Superior temporal gyrus (tissue), 1 donor: ENCODE data around the gene SYNGR2.
"Not testable (repeated sequence)": the region's sequence is repeated elsewhere in the genome, so short reads cannot be mapped to it uniquely, and the experiment has no call there.

Experiments used
- DNase-seq: peaks from one replicate; pipeline ENCODE4 v3.0.0-alpha.2; 2016; ENCODE audit errors: extremely low spot score

The SYNGR2 gene

GRCh38 chr17:78170692-78171590, 2.6 kb downstream of the SYNGR2 start:
- no peak for DNase-seq

- DNase-seq: not testable (repeated sequence)
Measured at GRCh38 chr17:78171591-78172248, 3.3 kb downstream of the SYNGR2 start.

- DNase-seq: no peak
Measured at GRCh38 chr17:78172249-78173051, 4.1 kb downstream of the SYNGR2 start.

DNA sequence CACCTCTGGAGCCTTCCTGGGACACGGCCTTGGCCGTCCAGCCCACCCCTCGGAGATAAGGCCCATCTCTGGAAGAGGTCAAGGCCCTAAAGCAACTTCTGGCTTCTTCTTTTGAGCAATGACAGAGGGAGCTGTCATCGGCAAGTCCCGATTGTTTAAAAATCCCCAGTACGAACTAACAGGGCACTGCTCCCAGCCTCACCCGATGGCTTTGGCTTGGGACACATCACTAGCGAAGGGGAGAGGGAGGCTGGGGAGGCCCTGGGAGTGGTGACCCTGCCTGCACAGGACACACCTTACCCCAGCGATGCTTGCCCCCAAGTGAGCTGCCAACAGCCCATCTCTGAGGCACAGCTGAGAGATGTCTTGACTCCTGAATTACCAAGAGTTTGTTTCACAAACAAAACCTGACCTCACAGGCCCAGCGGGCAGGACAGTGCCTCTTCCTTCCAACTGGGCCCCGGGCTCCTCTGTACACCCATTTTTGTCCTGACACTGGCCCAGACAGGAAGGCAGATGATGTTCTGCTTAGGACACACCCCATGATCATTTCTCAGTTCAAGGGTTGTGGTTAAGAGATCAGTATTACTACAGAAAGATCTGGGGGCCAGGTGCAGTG, 4.8 kb downstream of the SYNGR2 start:
- no peak for DNase-seq

DNA sequence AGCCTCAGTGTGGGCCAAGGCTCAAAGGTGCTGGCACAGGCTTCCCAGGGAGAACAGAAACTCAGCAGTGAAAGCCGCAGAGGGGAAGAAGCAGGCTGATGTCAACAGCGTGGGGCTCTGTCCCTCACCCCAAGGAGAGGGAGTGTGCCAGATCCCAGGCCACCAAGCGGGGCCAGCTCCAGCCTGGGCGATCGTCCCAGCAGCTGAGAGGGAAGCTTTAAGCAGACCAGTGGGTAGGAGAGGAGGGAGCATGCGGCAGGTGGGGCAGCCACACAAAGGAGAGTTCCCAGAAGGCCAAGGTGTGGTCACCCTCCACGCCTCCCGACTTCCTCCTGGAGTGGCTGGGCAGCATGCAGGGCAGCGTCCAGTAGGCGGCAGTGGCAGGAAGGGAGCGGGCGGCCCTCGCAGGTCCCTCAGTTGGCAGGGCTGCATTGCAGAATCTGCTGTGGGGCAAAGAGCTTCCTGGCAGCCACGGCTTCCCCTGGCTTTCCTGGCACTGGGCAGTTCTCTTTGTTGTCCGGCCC, 6.0 kb downstream of the SYNGR2 start:
- peak; percentile 80 for DNase-seq

DNA sequence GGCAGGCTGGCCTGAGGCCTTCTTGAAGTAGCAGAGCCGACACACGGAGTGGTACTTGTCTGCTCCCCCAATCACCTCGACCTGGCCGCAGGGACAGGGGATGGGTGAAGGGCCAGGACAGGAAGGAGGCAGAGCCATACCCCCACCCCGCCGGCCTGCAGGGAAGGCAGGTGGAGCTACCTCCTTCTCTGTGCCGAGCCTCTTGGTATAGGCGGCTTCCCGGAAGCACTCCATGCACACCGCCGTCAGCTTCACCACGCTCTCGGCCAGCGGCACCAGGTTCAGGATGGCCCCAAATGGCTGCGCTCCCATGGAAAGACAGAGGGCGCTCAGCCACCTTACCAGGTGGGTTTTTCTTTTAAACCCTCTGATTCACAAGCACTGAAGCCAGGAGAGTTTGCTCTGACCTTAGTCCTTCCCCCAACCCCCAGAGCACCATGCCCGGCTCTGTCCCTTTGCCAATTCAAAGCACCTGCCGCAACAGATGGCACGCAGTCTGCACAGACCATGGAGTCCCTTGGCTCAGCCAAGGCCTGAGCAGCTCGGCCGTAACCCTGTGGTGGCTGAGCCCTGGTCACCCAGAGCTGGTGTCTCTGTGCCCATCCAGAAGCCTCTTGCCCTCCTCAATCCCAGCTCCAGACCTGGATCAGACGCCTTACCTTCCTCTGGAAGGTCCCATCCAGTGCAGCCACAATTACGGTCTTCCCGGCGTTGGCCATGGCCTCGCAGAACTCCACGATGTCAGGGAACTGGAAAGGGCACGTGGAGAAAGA, 6.7 kb downstream of the SYNGR2 start:
- no peak for DNase-seq

GRCh38 chr17:78175643-78175981, 7.2 kb downstream of the SYNGR2 start:
- DNase-seq: no peak

DNA sequence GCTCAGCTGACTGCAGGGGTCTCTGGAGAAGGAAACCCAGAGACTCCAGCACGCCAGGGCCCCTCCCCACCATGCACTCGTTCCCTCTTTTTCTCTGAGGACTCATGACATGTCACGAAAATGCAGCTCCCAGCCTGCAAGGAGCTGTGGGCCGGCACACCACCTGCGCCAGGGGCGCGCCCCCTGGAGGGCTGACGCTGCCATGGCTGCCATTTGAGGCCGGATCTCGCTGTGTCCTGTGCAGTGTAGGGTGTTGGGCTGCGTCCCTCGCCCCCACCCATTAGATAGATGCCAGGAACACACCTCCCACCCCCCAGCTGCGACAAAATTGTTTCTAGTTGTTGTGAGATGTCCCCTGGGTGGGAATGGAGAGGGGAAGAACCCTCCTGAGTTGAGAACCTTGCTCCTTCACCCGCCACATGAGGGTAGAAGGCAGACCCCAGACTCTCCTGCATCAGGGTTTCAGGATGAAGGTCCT, 8.2 kb downstream of the SYNGR2 start:
- DNase-seq: peak; percentile 66

DNA sequence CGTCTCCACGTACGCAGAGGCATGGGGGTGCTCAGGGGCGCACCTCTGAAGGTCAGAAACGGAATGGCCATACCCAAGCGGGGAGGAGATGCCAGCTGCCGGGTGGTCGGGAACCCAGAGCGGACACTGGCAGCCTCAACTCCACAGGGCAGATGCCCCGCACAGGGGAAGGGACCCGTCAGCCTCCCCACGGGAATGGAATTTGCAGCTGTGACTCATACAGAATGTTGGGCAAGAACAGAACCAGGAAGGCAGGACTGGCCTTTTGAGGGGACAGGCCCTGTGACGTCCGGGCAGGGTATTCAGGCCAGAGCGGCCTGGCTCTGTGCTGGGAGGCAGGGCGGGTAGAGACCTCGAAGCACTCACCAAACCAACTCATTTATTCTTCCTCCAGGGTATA, 11.0 kb downstream of the SYNGR2 start:
- DNase-seq: no peak

DNA sequence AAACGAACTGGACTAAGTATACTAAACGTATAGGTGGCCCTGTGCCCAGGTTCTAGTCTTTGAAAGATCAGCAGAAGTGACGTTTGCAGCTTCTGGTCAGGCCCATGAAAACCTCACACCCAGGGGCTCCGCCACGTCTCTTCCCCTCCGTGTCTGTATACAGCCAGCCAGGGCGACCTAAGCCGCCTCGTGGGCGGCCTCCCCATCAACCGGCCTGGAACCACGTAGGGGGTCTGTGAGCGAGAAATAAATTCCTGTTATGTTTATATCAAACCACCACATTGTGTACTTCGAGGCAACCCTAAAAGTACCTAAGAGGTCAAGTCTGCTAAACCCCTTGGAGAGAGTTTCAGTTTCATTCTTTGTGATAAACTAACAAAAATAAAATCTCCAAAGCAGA, 11.7 kb downstream of the SYNGR2 start:
- no peak for DNase-seq

DNA sequence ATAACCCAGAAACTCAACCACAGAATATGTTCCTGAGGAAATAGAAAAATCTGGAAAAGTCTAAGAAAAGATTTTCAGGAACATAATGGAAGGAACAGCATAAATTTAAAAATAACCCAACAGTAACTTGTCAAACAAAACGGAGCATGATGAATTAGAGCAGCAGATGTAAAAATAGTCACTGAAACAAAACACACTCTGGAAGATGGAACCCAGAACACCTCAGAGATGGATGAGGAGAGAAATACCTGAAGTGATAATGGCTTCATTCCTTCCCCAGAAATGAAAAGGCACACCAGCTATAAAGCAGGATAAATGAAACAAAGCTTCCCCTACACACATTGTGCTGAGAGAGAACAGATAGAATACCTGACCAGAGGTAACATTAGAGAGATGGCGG, 12.1 kb downstream of the SYNGR2 start:
- DNase-seq: no peak

DNA sequence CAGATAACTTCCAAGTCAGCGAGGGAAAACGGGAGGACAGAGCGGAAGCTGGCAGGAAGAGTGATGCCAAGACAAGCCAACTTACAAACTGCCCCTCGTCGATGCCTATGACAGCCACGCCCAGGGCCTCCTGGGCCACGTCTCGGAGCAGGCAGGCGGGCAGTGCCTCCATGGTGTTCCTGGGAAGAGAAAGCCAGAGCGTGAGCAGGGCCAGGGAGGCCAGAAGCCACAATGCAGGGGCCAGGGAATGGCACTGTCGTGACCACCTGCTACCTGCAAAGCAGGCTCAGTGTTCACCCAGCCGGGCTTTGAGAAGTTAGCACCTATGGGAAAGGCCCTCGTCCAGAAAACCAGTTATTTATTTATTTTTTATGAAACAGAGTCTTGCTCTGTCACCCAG, 14.1 kb downstream of the SYNGR2 start:
- DNase-seq: no peak

DNA sequence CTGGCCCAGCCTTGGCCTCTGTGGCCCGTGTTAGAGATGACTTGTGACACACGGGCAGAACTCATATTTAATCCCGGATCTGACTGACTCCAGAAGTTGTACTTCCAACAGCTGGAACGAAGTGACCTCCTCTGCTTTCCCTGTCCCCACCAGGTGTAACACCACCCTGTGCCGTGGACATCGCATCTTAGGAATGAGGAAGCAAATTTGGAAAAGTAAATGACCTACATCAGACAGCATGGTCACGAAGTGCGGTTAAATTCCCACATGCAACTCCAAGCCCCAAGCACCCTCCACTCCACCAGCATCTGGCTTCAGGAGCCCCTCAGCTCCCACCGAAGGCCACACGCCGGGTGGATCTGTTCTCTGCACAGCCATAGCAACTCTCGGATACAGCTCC, 15.5 kb downstream of the SYNGR2 start:
- no peak for DNase-seq

- no peak for DNase-seq
Measured at GRCh38 chr17:78184351-78184750, 16.0 kb downstream of the SYNGR2 start.

GRCh38 chr17:78184868-78185267, 16.5 kb downstream of the SYNGR2 start:
- no peak for DNase-seq

DNA sequence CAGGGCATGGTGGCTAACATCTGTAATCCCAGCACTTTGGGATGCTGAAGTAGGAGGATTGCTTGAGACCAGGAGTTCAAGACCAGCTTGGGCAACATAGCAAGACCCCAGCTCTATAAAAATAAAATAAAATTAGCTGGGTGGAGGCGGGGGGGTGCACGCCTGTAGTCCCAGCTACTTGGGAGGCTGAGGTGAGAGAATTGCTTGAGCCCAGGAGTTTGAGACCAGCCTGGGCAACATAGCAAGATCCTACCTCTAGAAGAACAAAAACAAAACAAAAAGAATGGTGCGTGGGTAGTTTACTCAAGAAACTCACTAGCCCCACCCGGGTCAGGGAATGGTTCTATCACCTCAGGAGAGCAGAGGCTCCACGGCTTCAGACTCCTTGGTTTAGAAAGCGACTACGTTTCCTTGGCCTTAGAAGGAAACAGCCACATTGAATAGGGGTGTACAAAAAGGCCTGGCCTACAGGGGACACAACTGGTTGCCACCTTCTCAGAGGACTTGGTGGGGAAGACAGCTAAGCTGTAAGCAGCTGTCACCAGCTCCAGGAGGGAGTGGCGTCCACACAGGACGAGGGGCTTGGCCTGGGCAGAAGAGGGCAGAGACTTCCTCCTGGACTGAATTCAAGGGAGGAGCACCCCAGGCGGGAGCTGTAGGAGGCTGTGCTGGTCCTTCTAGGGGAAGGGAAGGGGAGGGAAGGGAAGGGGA, 17.8 kb downstream of the SYNGR2 start:
- DNase-seq: no peak

- peak; percentile 98 for DNase-seq
Measured at GRCh38 chr17:78186692-78187595, 18.6 kb downstream of the SYNGR2 start, which contains the start of the genes AFMID and TK1. TSS of gene AFMID (plus strand) at chr17:78187362. CDS start at chr17:78187371, 9 bp downstream. TSS of gene TK1 (minus strand) at chr17:78187052. CDS start at chr17:78186994, 58 bp downstream.

DNA sequence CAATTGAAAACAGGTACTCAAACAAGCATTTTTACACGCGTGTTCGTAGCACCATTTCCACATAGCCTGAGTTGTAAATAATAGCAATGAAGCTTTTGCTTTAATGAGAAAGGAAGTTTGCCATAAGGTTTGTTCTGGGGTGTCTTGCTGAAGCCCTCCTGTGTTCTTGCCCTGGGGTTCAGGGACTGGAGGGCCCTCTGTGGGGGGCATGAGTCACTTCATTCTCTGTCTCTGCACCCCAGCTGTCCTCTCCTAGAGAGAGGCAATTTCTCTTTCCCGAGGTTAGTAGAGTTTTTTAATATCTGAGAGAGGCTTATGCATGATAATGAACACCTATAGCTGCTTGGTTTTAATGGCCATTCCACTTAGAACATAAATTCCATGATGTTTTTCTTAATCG, 28.3 kb downstream of the SYNGR2 start:
- DNase-seq: no peak
